H9 (cell line): ENCODE results near the gene PEPD. TPM values are rescaled to one million over a fixed set of nuclear protein-coding genes. Genes with fewer than 3 reads are reported as not detected.

Experiments
- DNase-seq: peaks from one replicate; pipeline ENCODE4 v3.0.0-alpha.2; 2017
- H2AFZ ChIP-seq: one replicate; pipeline ENCODE4 v1.6.1; 2013; ENCODE audit warnings: mild to moderate bottlenecking, low read length, control low read depth, moderate library complexity
- H2AK5ac ChIP-seq: 2 replicates; pipeline ENCODE4 v1.6.1; 2013; ENCODE audit warnings: low read length, control low read depth, mixed read lengths; ENCODE audit not compliant: insufficient read length
- H2BK120ac ChIP-seq: one replicate; pipeline ENCODE4 v1.6.1; 2013; ENCODE audit warnings: low read depth, mild to moderate bottlenecking, low read length, control low read depth, inconsistent platforms; ENCODE audit not compliant: poor library complexity, severe bottlenecking
- H2BK12ac ChIP-seq: 2 replicates; pipeline ENCODE4 v1.6.1; 2013; ENCODE audit warnings: low read length, control low read depth, mixed read lengths, low read depth; ENCODE audit not compliant: insufficient read length
- H2BK15ac ChIP-seq: 2 replicates; pipeline ENCODE4 v1.6.1; 2013; ENCODE audit warnings: low read depth, low read length, control low read depth
- H2BK20ac ChIP-seq: one replicate; pipeline ENCODE4 v1.6.1; 2013; ENCODE audit warnings: low read depth, mild to moderate bottlenecking, low read length, control low read depth, inconsistent platforms; ENCODE audit not compliant: poor library complexity, severe bottlenecking
- H2BK5ac ChIP-seq: 2 replicates; pipeline ENCODE4 v1.6.1; 2013; ENCODE audit warnings: low read length, control low read depth, mixed read lengths; ENCODE audit not compliant: insufficient read length
- H3K14ac ChIP-seq: 2 replicates; pipeline ENCODE4 v1.6.1; 2013; ENCODE audit warnings: low read length, control low read depth; ENCODE audit not compliant: insufficient read depth
- H3K18ac ChIP-seq: 2 replicates; pipeline ENCODE4 v1.6.1; 2013; ENCODE audit warnings: low read depth, mild to moderate bottlenecking, mixed read lengths, low read length, control low read depth; ENCODE audit not compliant: insufficient read length
- H3K23ac ChIP-seq: 2 replicates; pipeline ENCODE4 v1.6.1; 2013; ENCODE audit warnings: low read length, control low read depth, mixed read lengths, low read depth; ENCODE audit not compliant: insufficient read length
- H3K23me2 ChIP-seq: 2 replicates; pipeline ENCODE4 v1.6.1; 2013; ENCODE audit warnings: low read depth, mild to moderate bottlenecking, mixed read lengths, low read length, control low read depth; ENCODE audit not compliant: insufficient read length, poor library complexity, severe bottlenecking
- H3K27ac ChIP-seq: 2 replicates; pipeline ENCODE4 v1.5.1; 2013; ENCODE audit warnings: low read length, control low read depth, mixed read lengths, low read depth; ENCODE audit not compliant: insufficient read length
- H3K27me3 ChIP-seq: 2 replicates; pipeline ENCODE4 v1.6.1; 2013; ENCODE audit warnings: low read length, control low read depth, inconsistent platforms; ENCODE audit not compliant: insufficient read depth
- H3K4ac ChIP-seq: 2 replicates; pipeline ENCODE4 v1.6.1; 2013; ENCODE audit warnings: low read depth, mild to moderate bottlenecking, control low read depth, inconsistent platforms, low read length, moderate library complexity
- H3K4me1 ChIP-seq: 2 replicates; pipeline ENCODE4 v1.6.1; 2013; ENCODE audit warnings: low read length, control low read depth, inconsistent platforms; ENCODE audit not compliant: insufficient read depth
- H3K4me2 ChIP-seq: 2 replicates; pipeline ENCODE4 v1.6.1; 2013; ENCODE audit warnings: low read length, control low read depth, mixed read lengths; ENCODE audit not compliant: insufficient read length, insufficient read depth
- H3K56ac ChIP-seq: 2 replicates; pipeline ENCODE4 v1.6.1; 2013; ENCODE audit warnings: low read depth, mild to moderate bottlenecking, mixed read lengths, low read length, control low read depth; ENCODE audit not compliant: insufficient read length
- H3K79me1 ChIP-seq: 2 replicates; pipeline ENCODE4 v1.6.1; 2013; ENCODE audit warnings: low read depth, mild to moderate bottlenecking, moderate library complexity, low read length, control low read depth, inconsistent platforms; ENCODE audit not compliant: insufficient read depth, poor library complexity, severe bottlenecking
- H3K79me2 ChIP-seq: 2 replicates; pipeline ENCODE4 v1.6.1; 2013; ENCODE audit warnings: low read length, control low read depth, inconsistent platforms; ENCODE audit not compliant: insufficient read depth
- H3K9ac ChIP-seq: 2 replicates; pipeline ENCODE4 v1.6.1; 2013; ENCODE audit warnings: low read length, control low read depth, mixed read lengths; ENCODE audit not compliant: insufficient read length; ENCODE audit errors: extremely low read depth
- H3K9me3 ChIP-seq: one replicate; pipeline ENCODE4 v1.6.1; 2013; ENCODE audit warnings: low read depth, low read length, inconsistent platforms; ENCODE audit not compliant: control insufficient read depth
- H3T11ph ChIP-seq: one replicate; pipeline ENCODE4 v1.6.1; 2013; ENCODE audit warnings: mild to moderate bottlenecking, low read length, control low read depth, inconsistent platforms
- H4K20me1 ChIP-seq: one replicate; pipeline ENCODE4 v1.6.1; 2013; ENCODE audit not compliant: control insufficient read depth, insufficient read length, insufficient read depth
- H4K5ac ChIP-seq: 2 replicates; pipeline ENCODE4 v1.6.1; 2013; ENCODE audit warnings: low read depth, mild to moderate bottlenecking, mixed read lengths, low read length, control low read depth; ENCODE audit not compliant: insufficient read length
- H4K8ac ChIP-seq: replicated peaks from 2 replicates; pipeline ENCODE4 v1.6.1; 2013; ENCODE audit warnings: low read length, control low read depth, mixed read lengths, low read depth; ENCODE audit not compliant: insufficient read length
- H4K91ac ChIP-seq: 2 replicates; pipeline ENCODE4 v1.6.1; 2013; ENCODE audit warnings: low read depth, mild to moderate bottlenecking, moderate library complexity, mixed read lengths, low read length, control low read depth; ENCODE audit not compliant: insufficient read length
- H3K27ac Mint-ChIP-seq, 3 experiments: 2 replicates in 2 of 3; 3 replicates in 1 of 3; pipeline ENCODE4 v1.8.0; 2020 to 2021; ENCODE audit warnings: mixed read lengths in 3 of 3, mild to moderate bottlenecking in 1 of 3, moderate library complexity in 1 of 3
- H3K27me3 Mint-ChIP-seq: 2 replicates; pipeline ENCODE4 v1.8.0; 2021; ENCODE audit warnings: low read depth, mild to moderate bottlenecking, moderate library complexity, mixed read lengths
- H3K36me3 Mint-ChIP-seq, 3 experiments: 2 replicates in 2 of 3; 3 replicates in 1 of 3; pipeline ENCODE4 v1.8.0; 2020 to 2021; ENCODE audit warnings: low read depth in 3 of 3, mixed read lengths in 3 of 3; ENCODE audit not compliant: insufficient read depth in 1 of 3
- H3K4me1 Mint-ChIP-seq, 2 experiments: 2 replicates each; pipeline ENCODE4 v1.8.0; 2020; ENCODE audit warnings: mixed read lengths in 2 of 2
- H3K4me3 Mint-ChIP-seq, 2 experiments: 2 replicates in 1 of 2; 3 replicates in 1 of 2; pipeline ENCODE4 v1.8.0; 2020 to 2021; ENCODE audit warnings: mild to moderate bottlenecking in 2 of 2, mixed read lengths in 2 of 2, moderate library complexity in 1 of 2
- H3K9me3 Mint-ChIP-seq, 2 experiments: 2 replicates in 1 of 2; 3 replicates in 1 of 2; pipeline ENCODE4 v1.8.0; 2020; ENCODE audit warnings: mild to moderate bottlenecking in 2 of 2, mixed read lengths in 2 of 2, moderate library complexity in 1 of 2
- WGBS: extraction: QIAGEN DNeasy Blood & Tissue Kit; methylation state at CpG from one replicate; pipeline ENCODE4 v1.1.7; 2013; ENCODE audit warnings: missing lambda C conversion rate, low lambda C conversion rate, mixed read lengths; ENCODE audit not compliant: insufficient read length; ENCODE audit errors: extremely low coverage; 5-methylcytosine and 5-hydroxymethylcytosine counted together
- total RNA-seq: library from RNA; stranded (reverse); gene quantifications from 2 replicates; pipeline ENCODE4 v1.2.1, GENCODE V29; 2021
- TF ChIP-seq, protein P1 (sequence below): fragments of 200-600 bp; sonication (generic); conservative IDR thresholded peaks from 3 replicates; pipeline ENCODE4 v1.8.0; 2021; ENCODE audit warnings: antibody characterized with exemption, mild to moderate bottlenecking

Gene PEPD
- total RNA-seq, 1 experiment from 2014 or later, result 52.8 TPM

DNA sequence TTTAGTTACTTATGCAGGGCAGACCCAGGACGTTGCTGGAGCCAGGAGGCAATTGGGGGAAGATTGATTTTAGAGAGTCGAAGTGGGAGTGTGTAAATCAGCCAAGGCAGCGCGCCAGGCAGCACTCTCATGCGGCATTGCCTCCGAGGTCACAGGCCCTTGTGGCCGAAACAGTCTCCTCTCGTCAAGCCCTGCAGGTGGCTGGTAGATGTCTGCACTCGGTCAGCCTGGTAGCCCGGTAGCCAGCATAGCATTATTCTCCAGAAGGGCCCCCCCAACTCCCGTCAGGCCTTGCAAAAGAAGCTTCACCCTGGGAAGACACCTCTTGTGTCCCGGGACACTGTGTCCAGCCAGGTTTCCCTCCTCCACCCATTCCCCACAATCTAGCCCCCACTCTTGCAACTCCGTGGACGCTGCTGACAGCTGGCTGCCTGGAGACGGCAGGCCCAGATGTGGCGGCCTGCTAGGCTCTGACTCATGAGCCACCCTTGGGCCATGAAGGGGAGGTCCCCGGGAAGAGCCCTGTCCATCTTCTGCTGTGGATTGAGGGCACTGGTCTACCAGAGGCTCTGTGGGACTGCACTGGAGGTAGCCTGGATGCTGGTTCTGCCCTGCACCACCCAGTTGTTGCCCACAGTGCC lies 2.6 kb upstream of the PEPD start:
- Histone ChIP-seq H2BK15ac (no peak overlapping the region), H3K9me3 (no peaks in the 10 kb centered on the region), H2AFZ (no peak overlapping the region), H2BK5ac (no peak overlapping the region), H2AK5ac (no peak overlapping the region), H3K14ac (no peak overlapping the region), H3K18ac (no peak overlapping the region), H2BK20ac (no peak overlapping the region), H3T11ph (no peak overlapping the region), H3K27ac (no peak overlapping the region), H4K20me1 (no peaks in the 10 kb centered on the region), H2BK120ac (no peak overlapping the region), H2BK12ac (no peak overlapping the region), H3K79me1 (no peaks in the 10 kb centered on the region), H3K79me2 (peaks cover 2% of the 10 kb centered on the region; the same call in 1 of the 2 replicates), H3K23me2 (peaks cover 13% of the 10 kb centered on the region), H4K5ac (no peak overlapping the region), H3K27me3 (no peaks in the 10 kb centered on the region), H4K8ac (no peak overlapping the region), H3K56ac (no peak overlapping the region), H3K23ac (no peak overlapping the region), H3K4ac (no peak overlapping the region), H3K9ac (no peak overlapping the region), H3K4me2 (no peak overlapping the region), H4K91ac (no peak overlapping the region), H3K4me1 (peaks cover under 1% of the 10 kb centered on the region; the same call in 1 of the 2 replicates)
- peaks cover 16 to 25% of the 10 kb centered on the region in 2 experiments for H3K4me1 Mint-ChIP-seq
- H3K27me3 Mint-ChIP-seq, result peaks cover 13% of the 10 kb centered on the region
- no CpG with 5 or more reads among the region's 17 CpGs for WGBS
- DNase-seq, result no peak
- TF ChIP-seq, protein P1, sequence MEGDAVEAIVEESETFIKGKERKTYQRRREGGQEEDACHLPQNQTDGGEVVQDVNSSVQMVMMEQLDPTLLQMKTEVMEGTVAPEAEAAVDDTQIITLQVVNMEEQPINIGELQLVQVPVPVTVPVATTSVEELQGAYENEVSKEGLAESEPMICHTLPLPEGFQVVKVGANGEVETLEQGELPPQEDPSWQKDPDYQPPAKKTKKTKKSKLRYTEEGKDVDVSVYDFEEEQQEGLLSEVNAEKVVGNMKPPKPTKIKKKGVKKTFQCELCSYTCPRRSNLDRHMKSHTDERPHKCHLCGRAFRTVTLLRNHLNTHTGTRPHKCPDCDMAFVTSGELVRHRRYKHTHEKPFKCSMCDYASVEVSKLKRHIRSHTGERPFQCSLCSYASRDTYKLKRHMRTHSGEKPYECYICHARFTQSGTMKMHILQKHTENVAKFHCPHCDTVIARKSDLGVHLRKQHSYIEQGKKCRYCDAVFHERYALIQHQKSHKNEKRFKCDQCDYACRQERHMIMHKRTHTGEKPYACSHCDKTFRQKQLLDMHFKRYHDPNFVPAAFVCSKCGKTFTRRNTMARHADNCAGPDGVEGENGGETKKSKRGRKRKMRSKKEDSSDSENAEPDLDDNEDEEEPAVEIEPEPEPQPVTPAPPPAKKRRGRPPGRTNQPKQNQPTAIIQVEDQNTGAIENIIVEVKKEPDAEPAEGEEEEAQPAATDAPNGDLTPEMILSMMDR, result no peak
- peaks cover 0 to 2% (median 0%) of the 10 kb centered on the region in 3 experiments; a peak in 1 of 7 replicates for H3K36me3 Mint-ChIP-seq
- H3K4me3 Mint-ChIP-seq, result no peak overlapping the region
- no peak overlapping the region; a peak in 1 of 7 replicates for H3K27ac Mint-ChIP-seq
- H3K9me3 Mint-ChIP-seq, result peaks cover 0 to 2% of the 10 kb centered on the region in 2 experiments; a peak in 1 of 5 replicates
